K562 (cell line): Measurements from ENCODE around the gene KLF1. TPM values are rescaled to one million over a fixed set of nuclear protein-coding genes. Genes with fewer than 3 reads are reported as not detected.

Experiments
- ARNT ChIP-seq, 2 experiments: fragments of 450-650 bp; IDR thresholded peaks; 2 replicates each; pipeline ENCODE4 v1.6.1; 2016; ENCODE audit warnings: mild to moderate bottlenecking in 1 of 2
- CBFA2T2 ChIP-seq: fragments of 450-650 bp; conservative IDR thresholded peaks from 2 replicates; pipeline ENCODE4 v1.6.1; 2017; ENCODE audit warnings: mild to moderate bottlenecking
- CC2D1A ChIP-seq: fragments of 450-650 bp; IDR thresholded peaks from 2 replicates; pipeline ENCODE4 v1.6.1; 2017; ENCODE audit warnings: mild to moderate bottlenecking
- CEBPG ChIP-seq, 3 experiments: fragments of 200-800 bp in 1 of 3; sonication (Bioruptor generic) in 1 of 3; sonication (generic) in 1 of 3; formaldehyde crosslinking in 1 of 3; IDR thresholded peaks in 2 of 3; conservative IDR thresholded peaks in 1 of 3; 2 replicates each; pipeline versions ENCODE4 v1.6.1 to v1.8.0; 2016 to 2022; ENCODE audit warnings: missing compliant biosample characterization in 2 of 3, missing genetic modification characterization in 2 of 3, mild to moderate bottlenecking in 1 of 3, missing genetic modification reagents in 1 of 3
- DNMT1 ChIP-seq: fragments of 450-650 bp; IDR thresholded peaks from 2 replicates; pipeline ENCODE4 v1.6.1; 2016; ENCODE audit warnings: antibody characterized with exemption, mild to moderate bottlenecking
- HCFC1 ChIP-seq: IDR thresholded peaks from 2 replicates; pipeline ENCODE4 v1.6.1; 2012; ENCODE audit warnings: low read depth, low read length, improper control_type of control experiment
- JUN ChIP-seq, 2 experiments: sonication (generic) in 1 of 2; formaldehyde crosslinking in 1 of 2; IDR thresholded peaks; 2 replicates each; pipeline versions ENCODE4 v1.6.1 to v1.8.0; 2012 to 2022; ENCODE audit warnings: borderline replicate concordance in 2 of 2, mild to moderate bottlenecking in 2 of 2, improper control_type of control experiment in 1 of 2, low read depth in 1 of 2, low read length in 1 of 2, missing genetic modification reagents in 1 of 2
- MTA1 ChIP-seq: fragments of 450-650 bp; IDR thresholded peaks from 2 replicates; pipeline ENCODE4 v1.6.1; 2017; ENCODE audit warnings: borderline replicate concordance
- NRF1 ChIP-seq, 2 experiments: fragments of 450-650 bp; IDR thresholded peaks in 1 of 2; conservative IDR thresholded peaks in 1 of 2; 2 replicates each; pipeline ENCODE4 v1.6.1; 2014; ENCODE audit warnings: mild to moderate bottlenecking in 2 of 2
- PHF20 ChIP-seq: fragments of 450-650 bp; IDR thresholded peaks from 2 replicates; pipeline ENCODE4 v1.6.1; 2018; ENCODE audit not compliant: partially characterized antibody
- POLR2A ChIP-seq: fragments of 450-650 bp; conservative IDR thresholded peaks from 2 replicates; pipeline ENCODE4 v1.6.1; 2016
- RFX7 ChIP-seq: fragments of 250-450 bp; sonication (Bioruptor Pico); IDR thresholded peaks from 2 replicates; pipeline ENCODE4 v1.5.1; 2021; ENCODE audit warnings: mild to moderate bottlenecking
- RNF2 ChIP-seq: sonication (generic); IDR thresholded peaks from 2 replicates; pipeline ENCODE4 v1.6.1; 2016
- SMARCC2 ChIP-seq: fragments of 450-650 bp; IDR thresholded peaks from 2 replicates; pipeline ENCODE4 v1.6.1; 2017; ENCODE audit warnings: antibody characterized with exemption, moderate library complexity, mild to moderate bottlenecking, low read depth
- SRSF3 ChIP-seq: fragments of 200-400 bp; formaldehyde crosslinking; IDR thresholded peaks from 2 replicates; pipeline ENCODE4 v1.6.1; 2016; ENCODE audit warnings: mild to moderate bottlenecking, low read length, moderate library complexity; ENCODE audit not compliant: insufficient read depth
- THRAP3 ChIP-seq: fragments of 450-650 bp; IDR thresholded peaks from 2 replicates; pipeline ENCODE4 v1.6.1; 2016; ENCODE audit warnings: mild to moderate bottlenecking, inconsistent platforms, borderline replicate concordance
- ZKSCAN1 ChIP-seq: fragments of 150-350 bp; IDR thresholded peaks from 2 replicates; pipeline ENCODE4 v1.6.1; 2016; ENCODE audit warnings: low read depth, low read length
- ZNF12 ChIP-seq: sonication (generic); formaldehyde crosslinking; IDR thresholded peaks from 2 replicates; pipeline ENCODE4 v1.4.0; 2020; ENCODE audit warnings: mild to moderate bottlenecking, missing genetic modification reagents
- ZNF311 ChIP-seq: fragments of 250-450 bp; sonication (Bioruptor Pico); IDR thresholded peaks from 2 replicates; pipeline ENCODE4 v1.4.0; 2020; ENCODE audit warnings: mild to moderate bottlenecking, moderate library complexity
- polyA plus RNA-seq, 8 experiments: library from polyadenylated mRNA; depleted of rRNA in 4 of 8; stranded (reverse) in 5 of 8; unstranded in 3 of 8; fragments of >200 nt; fragmentation: Nextera tagmentation in 2 of 8; fragmentation: Illumina TruSeq in 1 of 8; extraction: Ambion mirVana in 2 of 8; extraction: Trizol in 1 of 8; gene quantifications; 2 replicates each; pipeline versions ENCODE4 v1.2.1 to v1.2.3, GENCODE V29; 2011 to 2014; ENCODE audit warnings: inconsistent platforms in 1 of 8, missing spikeins in 1 of 8
- total RNA-seq, 7 experiments: library from RNA; depleted of rRNA in 6 of 7; stranded (reverse); fragments of >200 nt in 6 of 7; fragmentation: Illumina TruSeq in 2 of 7; extraction: Trizol in 2 of 7; gene quantifications; 2 replicates each; pipeline versions ENCODE4 v1.2.1 to v1.2.3, GENCODE V29; 2011 to 2021; ENCODE audit warnings: low replicate concordance in 1 of 7
- TF ChIP-seq, protein P1 (sequence below), 2 experiments: fragments of 450-650 bp in 1 of 2; sonication (generic) in 1 of 2; formaldehyde crosslinking in 1 of 2; IDR thresholded peaks in 1 of 2; conservative IDR thresholded peaks in 1 of 2; 2 replicates each; pipeline versions ENCODE4 v1.6.1 to v1.8.1; 2016 to 2023; ENCODE audit warnings: mild to moderate bottlenecking in 2 of 2, moderate library complexity in 2 of 2, inconsistent platforms in 1 of 2, missing genetic modification reagents in 1 of 2
- TF ChIP-seq, protein P2 (sequence below): sonication (generic); formaldehyde crosslinking; IDR thresholded peaks from 2 replicates; pipeline ENCODE4 v1.8.1; 2023; ENCODE audit warnings: mild to moderate bottlenecking, missing genetic modification reagents
- TF ChIP-seq, protein P3 (sequence below): fragments of 250-450 bp; sonication (Bioruptor Pico); IDR thresholded peaks from 2 replicates; pipeline ENCODE4 v1.8.0; 2022; ENCODE audit warnings: moderate library complexity, mild to moderate bottlenecking, inconsistent platforms
- TF ChIP-seq, protein P4 (sequence below): fragments of 450-650 bp; formaldehyde crosslinking; IDR thresholded peaks from 2 replicates; pipeline ENCODE4 v1.4.0; 2022; ENCODE audit warnings: missing genetic modification characterization

KLF1 gene
- total and polyA plus RNA-seq, 9 of the 15 experiments (the other 6 are each of a cell fraction or from before 2014, with no cell fraction given), result 8.4 to 163 (median 47.3) TPM

DNA sequence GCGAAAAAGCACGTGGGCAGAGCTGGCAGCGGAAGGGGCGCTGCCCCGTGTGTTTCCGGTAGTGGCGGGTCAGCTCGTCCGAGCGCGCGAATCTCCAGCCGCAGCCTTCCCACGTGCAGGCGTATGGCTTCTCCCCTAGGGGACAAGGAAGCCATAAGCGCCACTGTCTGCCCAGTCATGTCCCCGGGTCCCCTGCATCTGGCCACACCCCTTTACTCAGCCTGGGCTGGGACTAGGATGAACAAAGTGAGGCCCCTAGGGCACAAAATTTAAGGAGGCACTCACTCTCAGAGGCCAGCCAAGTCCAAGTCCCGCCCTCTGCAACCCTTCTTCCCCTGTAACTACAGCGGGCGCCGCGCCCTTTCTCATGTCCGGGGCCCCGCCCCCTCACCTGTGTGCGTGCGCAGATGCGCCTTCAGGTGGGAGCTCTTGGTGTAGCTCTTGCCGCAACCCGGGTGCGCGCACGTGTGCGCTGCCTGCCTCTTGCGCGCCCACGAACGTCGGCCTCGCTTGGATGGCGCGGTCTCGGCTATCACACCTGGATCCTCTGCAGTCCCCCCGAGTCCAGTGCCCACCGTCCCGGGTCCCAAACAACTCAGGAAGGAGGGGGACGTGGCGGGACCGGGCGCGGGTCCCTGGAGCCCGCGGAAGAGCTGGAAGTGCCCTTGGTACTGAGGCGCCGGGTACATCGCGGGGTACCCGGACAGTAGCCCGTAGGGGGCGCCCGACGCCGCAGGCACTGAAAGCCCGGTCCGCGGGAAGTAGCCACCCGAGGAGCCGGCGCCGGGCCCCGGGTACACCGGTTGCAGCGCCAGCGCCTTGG lies 1.9 kb downstream of the KLF1 start (continued):
- TF ChIP-seq, protein P1, sequence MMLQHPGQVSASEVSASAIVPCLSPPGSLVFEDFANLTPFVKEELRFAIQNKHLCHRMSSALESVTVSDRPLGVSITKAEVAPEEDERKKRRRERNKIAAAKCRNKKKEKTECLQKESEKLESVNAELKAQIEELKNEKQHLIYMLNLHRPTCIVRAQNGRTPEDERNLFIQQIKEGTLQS (IDR thresholded peaks at IDR 0.05), result no peak
- TF ChIP-seq, protein P1 (CRISPR knock-in tag; conservative IDR thresholded peaks at IDR 0.05), result peak; percentile 37; the same call in 1 of the 2 replicates
- TF ChIP-seq ARNT (IDR thresholded peaks at IDR 0.05), result no peak
- no peak for TF ChIP-seq CBFA2T2
- no peak for TF ChIP-seq ZKSCAN1
- TF ChIP-seq ZNF12 (CRISPR knock-in tag), result no peak
- TF ChIP-seq NRF1 (conservative IDR thresholded peaks at IDR 0.05 in 1 of 2, IDR thresholded peaks at IDR 0.05 in 1 of 2), result peak; percentile 93 to 94
- TF ChIP-seq SMARCC2, result no peak
- TF ChIP-seq SRSF3, result 0 out of 2 replicates have a peak, but pooled peaks have one; percentile 0
- TF ChIP-seq MTA1, result peak; percentile 57; the same call in 1 of the 2 replicates
- TF ChIP-seq, protein P2, sequence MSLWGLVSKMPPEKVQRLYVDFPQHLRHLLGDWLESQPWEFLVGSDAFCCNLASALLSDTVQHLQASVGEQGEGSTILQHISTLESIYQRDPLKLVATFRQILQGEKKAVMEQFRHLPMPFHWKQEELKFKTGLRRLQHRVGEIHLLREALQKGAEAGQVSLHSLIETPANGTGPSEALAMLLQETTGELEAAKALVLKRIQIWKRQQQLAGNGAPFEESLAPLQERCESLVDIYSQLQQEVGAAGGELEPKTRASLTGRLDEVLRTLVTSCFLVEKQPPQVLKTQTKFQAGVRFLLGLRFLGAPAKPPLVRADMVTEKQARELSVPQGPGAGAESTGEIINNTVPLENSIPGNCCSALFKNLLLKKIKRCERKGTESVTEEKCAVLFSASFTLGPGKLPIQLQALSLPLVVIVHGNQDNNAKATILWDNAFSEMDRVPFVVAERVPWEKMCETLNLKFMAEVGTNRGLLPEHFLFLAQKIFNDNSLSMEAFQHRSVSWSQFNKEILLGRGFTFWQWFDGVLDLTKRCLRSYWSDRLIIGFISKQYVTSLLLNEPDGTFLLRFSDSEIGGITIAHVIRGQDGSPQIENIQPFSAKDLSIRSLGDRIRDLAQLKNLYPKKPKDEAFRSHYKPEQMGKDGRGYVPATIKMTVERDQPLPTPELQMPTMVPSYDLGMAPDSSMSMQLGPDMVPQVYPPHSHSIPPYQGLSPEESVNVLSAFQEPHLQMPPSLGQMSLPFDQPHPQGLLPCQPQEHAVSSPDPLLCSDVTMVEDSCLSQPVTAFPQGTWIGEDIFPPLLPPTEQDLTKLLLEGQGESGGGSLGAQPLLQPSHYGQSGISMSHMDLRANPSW (CRISPR knock-in tag), result no peak
- TF ChIP-seq RFX7 (CRISPR knock-in tag), result no peak
- TF ChIP-seq, protein P3, sequence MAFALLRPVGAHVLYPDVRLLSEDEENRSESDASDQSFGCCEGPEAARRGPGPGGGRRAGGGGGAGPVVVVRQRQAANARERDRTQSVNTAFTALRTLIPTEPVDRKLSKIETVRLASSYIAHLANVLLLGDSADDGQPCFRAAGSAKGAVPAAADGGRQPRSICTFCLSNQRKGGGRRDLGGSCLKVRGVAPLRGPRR (CRISPR knock-in tag), result no peak
- TF ChIP-seq POLR2A, result peak; percentile 80
- no peak for TF ChIP-seq JUN (IDR thresholded peaks at IDR 0.05; ENCODE audit: borderline replicate concordance, low read depth, low read length)
- TF ChIP-seq JUN (CRISPR knock-in tag; IDR thresholded peaks at IDR 0.05; ENCODE audit: borderline replicate concordance), result no peak
- TF ChIP-seq RNF2, result peak; percentile 68
- peak; percentile 53; the same call in 1 of the 2 replicates for TF ChIP-seq CEBPG (CRISPR knock-in tag; IDR thresholded peaks at IDR 0.05)
- no peak; a peak in 1 of 4 replicates for TF ChIP-seq CEBPG (tag; conservative IDR thresholded peaks at IDR 0.05 in 1 of 2, IDR thresholded peaks at IDR 0.05 in 1 of 2)
- no peak for TF ChIP-seq PHF20
- no peak for TF ChIP-seq ZNF311
- TF ChIP-seq, protein P4, sequence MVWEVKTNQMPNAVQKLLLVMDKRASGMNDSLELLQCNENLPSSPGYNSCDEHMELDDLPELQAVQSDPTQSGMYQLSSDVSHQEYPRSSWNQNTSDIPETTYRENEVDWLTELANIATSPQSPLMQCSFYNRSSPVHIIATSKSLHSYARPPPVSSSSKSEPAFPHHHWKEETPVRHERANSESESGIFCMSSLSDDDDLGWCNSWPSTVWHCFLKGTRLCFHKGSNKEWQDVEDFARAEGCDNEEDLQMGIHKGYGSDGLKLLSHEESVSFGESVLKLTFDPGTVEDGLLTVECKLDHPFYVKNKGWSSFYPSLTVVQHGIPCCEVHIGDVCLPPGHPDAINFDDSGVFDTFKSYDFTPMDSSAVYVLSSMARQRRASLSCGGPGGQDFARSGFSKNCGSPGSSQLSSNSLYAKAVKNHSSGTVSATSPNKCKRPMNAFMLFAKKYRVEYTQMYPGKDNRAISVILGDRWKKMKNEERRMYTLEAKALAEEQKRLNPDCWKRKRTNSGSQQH, result no peak
- TF ChIP-seq DNMT1, result no peak
- TF ChIP-seq THRAP3, result no peak
- TF ChIP-seq HCFC1, result no peak; the same call in 1 of the 2 replicates
- no peak for TF ChIP-seq CC2D1A
